PC-3 (cell line): ENCODE measurements around the gene KLK4. TPM values are rescaled to one million over a fixed set of nuclear protein-coding genes. Genes with fewer than 3 reads are reported as not detected.
A peak's percentile ranks its signal among the peaks of the same experiment; 100 is the strongest.

Experiments
- ATAC-seq: fragments of 200-7000 bp; cut with Tn5 transposase; 2 replicates; pipeline ENCODE4 v1.9.1; 2020; ENCODE audit warnings: mild to moderate bottlenecking, moderate library complexity
- BruUV-seq: library from RNA; stranded (reverse); fragments of 400-500 nt; replicated peaks from 2 replicates; lab custom pipeline; 2021; lab: Mats Ljungman, UMichigan
- CTCF ChIA-PET: fragments of 300-600 bp; sonication (Branson Sonifier 250); formaldehyde crosslinking; loops from one replicate; lab custom pipeline; 2022; ENCODE audit warnings: antibody characterized with exemption; lab: Charles Lee
- POLR2A ChIA-PET: fragments of 300-600 bp; sonication (Branson Sonifier 250); formaldehyde crosslinking; loops from one replicate; lab custom pipeline; 2022; ENCODE audit warnings: antibody characterized with exemption; ENCODE audit not compliant: unreplicated experiment; lab: Charles Lee
- DNase-seq: peaks from one replicate; pipeline ENCODE4 v3.0.0-alpha.2; 2015
- H2AFZ ChIP-seq: fragments of 300-600 bp; sonication (generic); 2 replicates; pipeline ENCODE4 v1.6.0; 2016; ENCODE audit warnings: antibody characterized with exemption, low read length
- H3F3A ChIP-seq: fragments of 300-600 bp; sonication (generic); one replicate; pipeline ENCODE4 v1.6.0; 2017; ENCODE audit warnings: antibody characterized with exemption, low read length, control low read depth, mild to moderate bottlenecking; ENCODE audit not compliant: unreplicated experiment
- H3K27ac ChIP-seq: fragments of 300-600 bp; sonication (generic); 2 replicates; pipeline ENCODE4 v1.5.1; 2016; ENCODE audit warnings: mild to moderate bottlenecking, low read length
- H3K27me3 ChIP-seq: fragments of 300-600 bp; sonication (generic); 2 replicates; pipeline ENCODE4 v1.6.1; 2016; ENCODE audit warnings: low read length, mixed read lengths
- H3K36me3 ChIP-seq: fragments of 300-600 bp; sonication (generic); 2 replicates; pipeline ENCODE4 v1.6.1; 2016; ENCODE audit warnings: low read depth, mixed run types, low read length, mixed read lengths
- H3K4me1 ChIP-seq: fragments of 300-600 bp; sonication (generic); 2 replicates; pipeline ENCODE4 v1.5.1; 2016; ENCODE audit warnings: low read length; ENCODE audit not compliant: insufficient read depth
- H3K4me2 ChIP-seq: fragments of 300-600 bp; sonication (generic); 2 replicates; pipeline ENCODE4 v1.6.0; 2016; ENCODE audit warnings: low read length
- H3K4me3 ChIP-seq: fragments of 300-600 bp; sonication (generic); 2 replicates; pipeline ENCODE4 v1.5.1; 2016; ENCODE audit warnings: mild to moderate bottlenecking, low read length, mixed read lengths
- H3K79me2 ChIP-seq: fragments of 300-600 bp; sonication (generic); 2 replicates; pipeline ENCODE4 v1.6.1; 2017; ENCODE audit warnings: low read length, mixed read lengths
- H3K9ac ChIP-seq: fragments of 300-600 bp; sonication (generic); 2 replicates; pipeline ENCODE4 v1.6.0; 2016; ENCODE audit warnings: mild to moderate bottlenecking, low read length
- H3K9me2 ChIP-seq: fragments of 300-600 bp; sonication (generic); replicated peaks from 2 replicates; pipeline ENCODE4 v1.6.1; 2016; ENCODE audit warnings: mixed run types, low read length, mixed read lengths
- H3K9me3 ChIP-seq: fragments of 300-600 bp; sonication (generic); 2 replicates; pipeline ENCODE4 v1.6.1; 2016; ENCODE audit warnings: low read length, mixed read lengths
- H4K20me1 ChIP-seq: fragments of 300-600 bp; sonication (generic); 2 replicates; pipeline ENCODE4 v1.6.1; 2016; ENCODE audit warnings: low read length, mixed read lengths
- CTCF ChIP-seq: fragments of 300-600 bp; sonication (generic); conservative IDR thresholded peaks from 2 replicates; pipeline ENCODE4 v1.5.1; 2017; ENCODE audit warnings: antibody characterized with exemption, low read depth, mild to moderate bottlenecking, low read length
- EZH2 ChIP-seq: fragments of 300-600 bp; sonication (generic); IDR thresholded peaks from one replicate; pipeline ENCODE4 v1.6.1; 2017; ENCODE audit warnings: antibody characterized with exemption, mild to moderate bottlenecking, low read length; ENCODE audit not compliant: unreplicated experiment
- EZH2phosphoT487 ChIP-seq: fragments of 300-600 bp; sonication (generic); IDR thresholded peaks from 2 replicates; pipeline ENCODE4 v1.6.1; 2018; ENCODE audit warnings: mild to moderate bottlenecking, antibody characterized with exemption, low read length, borderline replicate concordance
- intact Hi-C: fragments of 100-400 bp; cut with micrococcal nuclease; formaldehyde crosslinking; loops from 2 replicates; pipeline ENCODE4 v1.9.0; 2023
- total RNA-seq: library from RNA; depleted of rRNA; stranded (reverse); fragments of >200 nt; gene quantifications from 2 replicates; pipeline ENCODE4 v1.2.3, GENCODE V29; 2014

Gene KLK4
- total RNA-seq, 1 experiment from 2014 or later = not detected

- ATAC-seq (peak; percentile 85), DNase-seq (peak; percentile 100)
- H2AFZ ChIP-seq = no peak overlapping the region
- ChIA-PET POLR2A (interaction anchor here (0.6 kb wide), 1 partner anchor 85 kb away, joined by 3 read pairs; no protein-coding TSS in a partner anchor), CTCF (interaction anchor here (0.6 to 1.9 kb wide), 2 partner anchors 85 kb away, joined by 3 to 18 read pairs; no protein-coding TSS in a partner anchor)
- H4K20me1 ChIP-seq = no peaks in the 10 kb centered on the region
- no peaks in the 10 kb centered on the region for H3K9me3 ChIP-seq
- no peaks in the 10 kb centered on the region for H3K27me3 ChIP-seq
- no peak overlapping the region for H3K4me3 ChIP-seq
- H3K36me3 ChIP-seq = no peaks in the 10 kb centered on the region
- intact Hi-C loops = loop anchor here (2.0 kb wide), 1 partner anchor 47 kb away; no protein-coding TSS in a partner anchor
- BruUV-seq = no TSS peak
- TF ChIP-seq EZH2phosphoT487 = peak; percentile 94
- no peak for TF ChIP-seq EZH2
- H3F3A ChIP-seq = peaks cover 17% of the 10 kb centered on the region
- no peaks in the 10 kb centered on the region for H3K9me2 ChIP-seq
- H3K4me2 ChIP-seq = peak overlapping the region; percentile 66
- H3K4me1 ChIP-seq = peaks cover 38% of the 10 kb centered on the region
- no peaks in the 10 kb centered on the region for H3K79me2 ChIP-seq
- peak overlapping the region; percentile 88 for H3K27ac ChIP-seq
- peak overlapping the region; percentile 48 for H3K9ac ChIP-seq
These were observed 21.0 kb upstream of the KLK4 start for GRCh38 chr19:50932018-50932689.

GRCh38 chr19:50931023-50931422 lies 19.8 kb upstream of the KLK4 start:
- Histone ChIP-seq H3K79me2 (no peaks in the 10 kb centered on the region), H3K4me2 (no peak overlapping the region), H3K36me3 (no peaks in the 10 kb centered on the region), H3K27me3 (no peaks in the 10 kb centered on the region), H3K9ac (no peak overlapping the region), H2AFZ (no peak overlapping the region), H3K4me3 (no peak overlapping the region), H3K4me1 (peaks cover 42% of the 10 kb centered on the region), H3F3A (peaks cover 17% of the 10 kb centered on the region), H4K20me1 (no peaks in the 10 kb centered on the region), H3K27ac (peak overlapping the region; percentile 88), H3K9me3 (no peaks in the 10 kb centered on the region), H3K9me2 (no peaks in the 10 kb centered on the region)
- TF ChIP-seq CTCF (no peak), EZH2phosphoT487 (no peak), EZH2 (no peak)
- CTCF ChIA-PET = interaction anchor here (0.6 to 1.2 kb wide), 3 partner anchors 81 to 165 kb away, joined by 3 to 7 read pairs (median 3); no protein-coding TSS in a partner anchor
- intact Hi-C loops = no loop called here
- no TSS peak for BruUV-seq
- DNase-seq (no peak), ATAC-seq (no peak)
- POLR2A ChIA-PET = interaction anchor here (0.6 kb wide), 1 partner anchor 42 kb away, joined by 3 read pairs; no protein-coding TSS in a partner anchor

GRCh38 chr19:50928831-50929230 lies 17.6 kb upstream of the KLK4 start:
- ATAC-seq (no peak), DNase-seq (peak; percentile 46)
- no peaks in the 10 kb centered on the region for H3K36me3 ChIP-seq
- CTCF ChIA-PET = no interaction called here
- no peaks in the 10 kb centered on the region for H3K9me2 ChIP-seq
- intact Hi-C loops = loop anchor here (1.0 kb wide), 1 partner anchor 168 kb away; no protein-coding TSS in a partner anchor
- H3K9ac ChIP-seq = no peak overlapping the region
- H3K9me3 ChIP-seq = no peaks in the 10 kb centered on the region
- POLR2A ChIA-PET = no interaction called here
- H4K20me1 ChIP-seq = no peaks in the 10 kb centered on the region
- BruUV-seq = no TSS peak
- H2AFZ ChIP-seq = no peak overlapping the region
- no peaks in the 10 kb centered on the region for H3K79me2 ChIP-seq
- peaks cover 17% of the 10 kb centered on the region for H3F3A ChIP-seq
- TF ChIP-seq CTCF (no peak), EZH2 (no peak), EZH2phosphoT487 (no peak)
- H3K27ac ChIP-seq = no peak overlapping the region
- H3K4me2 ChIP-seq = no peak overlapping the region
- H3K4me3 ChIP-seq = no peak overlapping the region
- no peaks in the 10 kb centered on the region for H3K27me3 ChIP-seq
- H3K4me1 ChIP-seq = peaks cover 47% of the 10 kb centered on the region
